ENCODE data around the gene PANX2.

- TF ChIP-seq, protein P1, sequence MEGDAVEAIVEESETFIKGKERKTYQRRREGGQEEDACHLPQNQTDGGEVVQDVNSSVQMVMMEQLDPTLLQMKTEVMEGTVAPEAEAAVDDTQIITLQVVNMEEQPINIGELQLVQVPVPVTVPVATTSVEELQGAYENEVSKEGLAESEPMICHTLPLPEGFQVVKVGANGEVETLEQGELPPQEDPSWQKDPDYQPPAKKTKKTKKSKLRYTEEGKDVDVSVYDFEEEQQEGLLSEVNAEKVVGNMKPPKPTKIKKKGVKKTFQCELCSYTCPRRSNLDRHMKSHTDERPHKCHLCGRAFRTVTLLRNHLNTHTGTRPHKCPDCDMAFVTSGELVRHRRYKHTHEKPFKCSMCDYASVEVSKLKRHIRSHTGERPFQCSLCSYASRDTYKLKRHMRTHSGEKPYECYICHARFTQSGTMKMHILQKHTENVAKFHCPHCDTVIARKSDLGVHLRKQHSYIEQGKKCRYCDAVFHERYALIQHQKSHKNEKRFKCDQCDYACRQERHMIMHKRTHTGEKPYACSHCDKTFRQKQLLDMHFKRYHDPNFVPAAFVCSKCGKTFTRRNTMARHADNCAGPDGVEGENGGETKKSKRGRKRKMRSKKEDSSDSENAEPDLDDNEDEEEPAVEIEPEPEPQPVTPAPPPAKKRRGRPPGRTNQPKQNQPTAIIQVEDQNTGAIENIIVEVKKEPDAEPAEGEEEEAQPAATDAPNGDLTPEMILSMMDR (IDR thresholded peaks at IDR 0.05), result no peak
- no peak for TF ChIP-seq POLR2A (IDR thresholded peaks at IDR 0.05)
These were observed 17.8 kb downstream of the PANX2 start for GRCh38 chr22:50188356-50188755.
